ENCODE results near the gene ZNF232.
"Not testable (repeated sequence)": the region's sequence is repeated elsewhere in the genome, so short reads cannot be mapped to it uniquely, and the experiment has no call there.

GRCh38 chr17:5160702-5161101, 49.0 kb upstream of the ZNF232 start:
- not testable (repeated sequence) for TF ChIP-seq CTCF (IDR thresholded peaks at IDR 0.05); POLR2AphosphoS5 (IDR thresholded peaks at IDR 0.05; ENCODE audit: insufficient read depth in 1 of 2, low read depth in 1 of 2)
